ENCODE measurements around the gene CCNB2. TPM values are rescaled to one million over a fixed set of nuclear protein-coding genes. Genes with fewer than 3 reads are reported as not detected.

The CCNB2 gene
- total RNA-seq, 1 experiment from 2014 or later: 67.6 TPM

DNA sequence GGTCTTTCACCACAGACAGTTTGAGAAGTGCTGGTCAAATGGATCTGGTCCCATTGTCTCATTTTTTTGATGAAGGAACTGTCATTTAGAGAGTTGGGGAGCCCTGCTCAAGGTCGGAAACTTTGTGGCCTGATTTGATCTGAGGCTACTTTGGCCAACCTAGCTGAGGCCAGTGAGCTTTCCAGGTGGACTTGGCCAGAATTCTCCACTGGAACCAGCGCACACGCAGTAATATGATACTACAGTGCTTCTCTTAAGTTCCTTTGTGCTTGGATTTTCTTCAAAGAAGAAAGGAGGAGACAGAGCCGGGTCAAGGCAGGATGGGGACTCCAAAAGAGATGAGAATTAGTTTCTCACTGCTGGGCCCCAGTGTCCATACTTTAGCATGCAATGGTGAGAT lies 50.5 kb downstream of the CCNB2 start:
- Histone ChIP-seq H3K4me1 (ENCODE audit: control insufficient read depth, insufficient read depth, low read length) (no peaks in the 10 kb centered on the region), H3K27ac (ENCODE audit: low read length) (no peak overlapping the region), H3K4me3 (ENCODE audit: low read depth in 2 of 2, low read length in 2 of 2) (no peak overlapping the region), H3K9me3 (ENCODE audit: control insufficient read depth, insufficient read depth, low read depth, low read length) (no peaks in the 10 kb centered on the region), H3K27me3 (ENCODE audit: control insufficient read depth, insufficient read depth, low read length) (no peaks in the 10 kb centered on the region), H3K36me3 (ENCODE audit: control insufficient read depth, insufficient read depth, low read length) (no peaks in the 10 kb centered on the region; the same call in 1 of the 2 replicates)
- in situ Hi-C loops (cut with HindIII; ENCODE audit: low pct_unique_long_range_greater_than_20kb, low sequenced_read_pairs): no loop called here
- DNase-seq (ENCODE audit: low read depth, low spot score): no peak
- intact Hi-C loops (cut with micrococcal nuclease; ENCODE audit: unreplicated experiment): no loop called here
- no TSS peak for BruUV-seq (replicated peaks)
- CTCF ChIA-PET: no interaction called here
- TF ChIP-seq, protein P1, sequence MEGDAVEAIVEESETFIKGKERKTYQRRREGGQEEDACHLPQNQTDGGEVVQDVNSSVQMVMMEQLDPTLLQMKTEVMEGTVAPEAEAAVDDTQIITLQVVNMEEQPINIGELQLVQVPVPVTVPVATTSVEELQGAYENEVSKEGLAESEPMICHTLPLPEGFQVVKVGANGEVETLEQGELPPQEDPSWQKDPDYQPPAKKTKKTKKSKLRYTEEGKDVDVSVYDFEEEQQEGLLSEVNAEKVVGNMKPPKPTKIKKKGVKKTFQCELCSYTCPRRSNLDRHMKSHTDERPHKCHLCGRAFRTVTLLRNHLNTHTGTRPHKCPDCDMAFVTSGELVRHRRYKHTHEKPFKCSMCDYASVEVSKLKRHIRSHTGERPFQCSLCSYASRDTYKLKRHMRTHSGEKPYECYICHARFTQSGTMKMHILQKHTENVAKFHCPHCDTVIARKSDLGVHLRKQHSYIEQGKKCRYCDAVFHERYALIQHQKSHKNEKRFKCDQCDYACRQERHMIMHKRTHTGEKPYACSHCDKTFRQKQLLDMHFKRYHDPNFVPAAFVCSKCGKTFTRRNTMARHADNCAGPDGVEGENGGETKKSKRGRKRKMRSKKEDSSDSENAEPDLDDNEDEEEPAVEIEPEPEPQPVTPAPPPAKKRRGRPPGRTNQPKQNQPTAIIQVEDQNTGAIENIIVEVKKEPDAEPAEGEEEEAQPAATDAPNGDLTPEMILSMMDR (IDR thresholded peaks at IDR 0.05): no peak
- TF ChIP-seq SIN3A (IDR thresholded peaks at IDR 0.05; ENCODE audit: borderline replicate concordance, insufficient read depth, low read depth, low read length) (no peak), POLR2AphosphoS5 (IDR thresholded peaks at IDR 0.05; ENCODE audit: low read depth, low read length) (no peak), TCF7L2 (IDR thresholded peaks at IDR 0.05; ENCODE audit: low read depth, low read length) (no peak)
- ATAC-seq: no peak
- POLR2A ChIA-PET: interaction anchor here (0.6 kb wide), 2 partner anchors 130 to 1167 kb away, joined by 5 to 6 read pairs; no protein-coding TSS in a partner anchor

DNA sequence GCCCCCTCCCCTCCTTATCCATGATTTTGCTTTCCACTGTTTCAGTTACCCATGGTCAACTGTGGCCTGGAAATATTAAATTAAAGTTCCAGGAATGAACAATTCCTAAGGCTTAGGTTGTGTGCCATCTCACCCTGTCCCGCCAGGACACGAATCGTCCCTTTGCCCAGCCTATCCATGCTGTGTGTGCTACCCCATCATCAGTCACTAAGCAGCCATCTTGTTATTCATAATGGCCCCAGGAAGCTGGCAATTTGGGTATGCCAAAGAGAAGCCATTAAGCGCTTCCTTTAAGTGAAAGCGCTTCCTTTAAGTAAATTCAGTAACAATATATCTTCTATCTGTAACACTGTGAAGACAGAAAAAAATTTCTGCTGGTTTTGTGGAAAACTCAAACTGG lies 52.5 kb downstream of the CCNB2 start:
- TF ChIP-seq POLR2AphosphoS5 (IDR thresholded peaks at IDR 0.05; ENCODE audit: low read depth, low read length): no peak
- TF ChIP-seq, protein P2, sequence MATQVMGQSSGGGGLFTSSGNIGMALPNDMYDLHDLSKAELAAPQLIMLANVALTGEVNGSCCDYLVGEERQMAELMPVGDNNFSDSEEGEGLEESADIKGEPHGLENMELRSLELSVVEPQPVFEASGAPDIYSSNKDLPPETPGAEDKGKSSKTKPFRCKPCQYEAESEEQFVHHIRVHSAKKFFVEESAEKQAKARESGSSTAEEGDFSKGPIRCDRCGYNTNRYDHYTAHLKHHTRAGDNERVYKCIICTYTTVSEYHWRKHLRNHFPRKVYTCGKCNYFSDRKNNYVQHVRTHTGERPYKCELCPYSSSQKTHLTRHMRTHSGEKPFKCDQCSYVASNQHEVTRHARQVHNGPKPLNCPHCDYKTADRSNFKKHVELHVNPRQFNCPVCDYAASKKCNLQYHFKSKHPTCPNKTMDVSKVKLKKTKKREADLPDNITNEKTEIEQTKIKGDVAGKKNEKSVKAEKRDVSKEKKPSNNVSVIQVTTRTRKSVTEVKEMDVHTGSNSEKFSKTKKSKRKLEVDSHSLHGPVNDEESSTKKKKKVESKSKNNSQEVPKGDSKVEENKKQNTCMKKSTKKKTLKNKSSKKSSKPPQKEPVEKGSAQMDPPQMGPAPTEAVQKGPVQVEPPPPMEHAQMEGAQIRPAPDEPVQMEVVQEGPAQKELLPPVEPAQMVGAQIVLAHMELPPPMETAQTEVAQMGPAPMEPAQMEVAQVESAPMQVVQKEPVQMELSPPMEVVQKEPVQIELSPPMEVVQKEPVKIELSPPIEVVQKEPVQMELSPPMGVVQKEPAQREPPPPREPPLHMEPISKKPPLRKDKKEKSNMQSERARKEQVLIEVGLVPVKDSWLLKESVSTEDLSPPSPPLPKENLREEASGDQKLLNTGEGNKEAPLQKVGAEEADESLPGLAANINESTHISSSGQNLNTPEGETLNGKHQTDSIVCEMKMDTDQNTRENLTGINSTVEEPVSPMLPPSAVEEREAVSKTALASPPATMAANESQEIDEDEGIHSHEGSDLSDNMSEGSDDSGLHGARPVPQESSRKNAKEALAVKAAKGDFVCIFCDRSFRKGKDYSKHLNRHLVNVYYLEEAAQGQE (IDR thresholded peaks at IDR 0.05; ENCODE audit: insufficient read depth in 1 of 2, low read depth in 2 of 2, low read length in 1 of 2): no peak
- TF ChIP-seq TCF7L2 (IDR thresholded peaks at IDR 0.05; ENCODE audit: low read depth, low read length): no peak
- no peak for TF ChIP-seq SIN3A (IDR thresholded peaks at IDR 0.05; ENCODE audit: borderline replicate concordance, insufficient read depth, low read depth, low read length)
- TF ChIP-seq, protein P1 (IDR thresholded peaks at IDR 0.05): no peak
- Histone ChIP-seq H3K4me3 (ENCODE audit: low read depth in 2 of 2, low read length in 2 of 2) (no peak overlapping the region), H3K27me3 (ENCODE audit: control insufficient read depth, insufficient read depth, low read length) (no peaks in the 10 kb centered on the region), H3K27ac (ENCODE audit: low read length) (no peak overlapping the region), H3K9me3 (ENCODE audit: control insufficient read depth, insufficient read depth, low read depth, low read length) (no peaks in the 10 kb centered on the region), H3K4me1 (ENCODE audit: control insufficient read depth, insufficient read depth, low read length) (no peaks in the 10 kb centered on the region), H3K36me3 (ENCODE audit: control insufficient read depth, insufficient read depth, low read length) (no peaks in the 10 kb centered on the region; the same call in 1 of the 2 replicates)
- intact Hi-C loops (cut with micrococcal nuclease; ENCODE audit: unreplicated experiment) (no loop called here), in situ Hi-C loops (cut with HindIII; ENCODE audit: low pct_unique_long_range_greater_than_20kb, low sequenced_read_pairs) (no loop called here)
- DNase-seq (ENCODE audit: low read depth, low spot score): no peak
- no TSS peak for BruUV-seq (replicated peaks)
- POLR2A ChIA-PET: no interaction called here
- CTCF ChIA-PET: interaction anchor here (0.7 kb wide), 1 partner anchor 371 kb away, joined by 3 read pairs; no protein-coding TSS in a partner anchor
- ATAC-seq: no peak
